GM19351 (cell line): ENCODE data around the gene CELF6.
"Not testable (repeated sequence)": the region's sequence is repeated elsewhere in the genome, so short reads cannot be mapped to it uniquely, and the experiment has no call there.

ENCODE experiments used
- ATAC-seq: cut with Tn5 transposase; IDR thresholded peaks from one replicate; pipeline ENCODE4 v1.9.1; 2021; ENCODE audit warnings: mild to moderate bottlenecking, moderate library complexity; ENCODE audit not compliant: unreplicated experiment

CELF6 gene

DNA sequence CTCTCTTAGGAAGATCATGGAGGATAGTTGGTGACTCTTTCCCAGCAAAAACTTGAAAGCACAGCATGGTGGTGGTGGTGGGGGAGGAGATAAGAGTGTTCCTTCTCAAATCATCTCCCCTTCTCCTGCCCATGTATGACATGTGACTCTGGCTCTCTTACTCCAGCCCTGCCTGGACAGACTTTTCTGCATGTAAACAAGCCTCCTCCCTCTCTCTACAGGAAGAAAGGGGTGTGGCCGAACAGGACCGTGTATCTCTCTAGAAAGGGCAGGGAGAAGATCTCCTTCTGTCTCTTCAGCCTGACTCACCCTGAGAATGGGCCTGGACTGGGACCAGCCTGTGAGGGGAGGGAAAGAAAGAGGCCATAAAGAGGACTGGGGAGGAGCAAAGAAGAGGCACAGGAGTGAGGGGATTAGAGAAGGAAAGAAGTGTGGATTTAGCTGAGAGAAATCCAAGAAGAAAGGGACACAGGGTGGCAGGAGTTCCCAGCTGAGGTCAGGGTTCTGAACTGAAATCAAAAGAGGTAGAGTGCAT lies 1.5 kb downstream of the CELF6 start:
- no peak for ATAC-seq

- ATAC-seq = no peak
Observed at GRCh38 chr15:72315706-72316370, 4.1 kb downstream of the CELF6 start.

GRCh38 chr15:72313881-72314280 lies 6.1 kb downstream of the CELF6 start:
- ATAC-seq = no peak

GRCh38 chr15:72313448-72313840 lies 6.5 kb downstream of the CELF6 start:
- ATAC-seq = no peak

DNA sequence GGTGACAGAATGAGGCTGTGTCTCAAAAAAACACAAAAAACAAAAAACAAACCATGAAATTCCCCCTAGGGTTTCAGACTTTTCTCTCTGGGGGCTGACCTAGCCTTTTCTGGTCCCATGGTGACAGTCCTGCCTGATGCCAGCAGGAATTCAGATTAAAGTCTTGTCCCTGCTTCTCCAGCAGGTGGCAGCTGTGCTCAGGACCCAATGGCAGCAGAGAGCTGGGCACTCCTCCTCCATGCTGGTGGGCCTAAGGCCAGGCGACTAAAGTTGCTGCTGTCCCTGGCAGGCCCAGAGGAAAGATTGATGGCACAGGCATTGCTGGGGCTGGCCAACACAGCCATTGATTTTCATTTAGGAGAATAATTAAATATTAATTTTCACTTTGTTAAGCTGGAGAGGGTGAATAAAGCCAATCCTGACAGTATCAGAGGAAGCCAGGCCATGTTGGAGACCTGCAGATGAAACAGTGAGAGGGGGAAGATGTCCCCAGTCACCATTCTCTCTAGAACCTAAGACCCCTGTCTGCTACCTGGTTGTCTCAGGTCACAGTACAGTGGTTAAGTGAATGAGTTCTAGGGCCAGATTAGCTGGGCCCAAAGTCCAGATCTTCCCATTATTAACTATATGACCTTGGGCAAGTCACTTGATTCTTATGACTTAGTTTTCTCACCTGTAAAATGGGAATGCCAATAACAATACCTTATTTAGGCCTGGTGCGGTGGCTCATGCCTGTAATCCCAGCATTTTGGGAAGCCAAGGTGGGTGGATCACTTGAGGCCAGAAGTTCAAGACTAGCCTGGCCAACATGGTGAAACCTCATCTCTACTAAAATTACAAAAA lies 7.1 kb downstream of the CELF6 start:
- peak; percentile 78 for ATAC-seq

DNA sequence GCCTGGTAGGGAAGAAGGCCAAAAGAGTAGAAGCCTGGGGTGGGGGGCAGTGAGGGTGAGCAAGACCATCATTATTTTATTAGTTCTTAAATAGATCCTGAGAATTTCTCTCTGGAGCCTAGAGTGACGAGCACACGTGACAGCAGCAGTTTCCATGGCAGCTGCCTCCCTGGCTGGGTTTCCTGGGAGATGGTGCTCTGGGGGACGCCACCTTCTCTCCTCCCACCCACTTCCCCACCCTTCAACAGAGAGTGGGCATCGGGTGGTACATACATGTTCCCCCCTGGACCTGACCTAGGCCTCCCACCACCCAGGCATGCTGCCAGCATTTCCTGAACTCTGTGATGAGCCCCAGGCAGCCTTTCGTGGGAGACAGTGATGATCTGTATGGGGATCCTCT lies 12.9 kb downstream of the CELF6 start:
- ATAC-seq = no peak

- ATAC-seq = no peak
Observed at GRCh38 chr15:72306211-72306785, 13.7 kb downstream of the CELF6 start.

GRCh38 chr15:72304596-72304995 lies 15.4 kb downstream of the CELF6 start:
- no peak for ATAC-seq

DNA sequence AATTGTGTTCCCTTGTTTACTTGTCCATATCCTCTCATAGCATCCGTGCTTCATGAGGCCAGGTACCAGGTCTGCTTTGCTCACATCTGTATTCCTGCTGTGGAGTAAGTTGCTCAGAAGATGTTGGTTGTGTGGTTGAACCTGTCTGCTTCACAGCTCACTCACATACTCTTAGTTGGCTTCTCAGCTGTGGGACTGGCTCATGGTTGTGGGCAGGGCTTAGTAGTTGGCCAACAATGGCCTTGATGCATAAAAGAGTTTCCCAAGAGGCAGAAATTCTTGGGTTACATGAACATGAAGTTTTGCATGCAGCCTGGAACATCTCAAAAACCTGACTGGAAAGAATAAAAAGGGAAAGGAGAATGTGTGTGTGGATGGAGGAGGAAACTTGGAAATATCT lies 17.0 kb downstream of the CELF6 start:
- ATAC-seq = no peak

DNA sequence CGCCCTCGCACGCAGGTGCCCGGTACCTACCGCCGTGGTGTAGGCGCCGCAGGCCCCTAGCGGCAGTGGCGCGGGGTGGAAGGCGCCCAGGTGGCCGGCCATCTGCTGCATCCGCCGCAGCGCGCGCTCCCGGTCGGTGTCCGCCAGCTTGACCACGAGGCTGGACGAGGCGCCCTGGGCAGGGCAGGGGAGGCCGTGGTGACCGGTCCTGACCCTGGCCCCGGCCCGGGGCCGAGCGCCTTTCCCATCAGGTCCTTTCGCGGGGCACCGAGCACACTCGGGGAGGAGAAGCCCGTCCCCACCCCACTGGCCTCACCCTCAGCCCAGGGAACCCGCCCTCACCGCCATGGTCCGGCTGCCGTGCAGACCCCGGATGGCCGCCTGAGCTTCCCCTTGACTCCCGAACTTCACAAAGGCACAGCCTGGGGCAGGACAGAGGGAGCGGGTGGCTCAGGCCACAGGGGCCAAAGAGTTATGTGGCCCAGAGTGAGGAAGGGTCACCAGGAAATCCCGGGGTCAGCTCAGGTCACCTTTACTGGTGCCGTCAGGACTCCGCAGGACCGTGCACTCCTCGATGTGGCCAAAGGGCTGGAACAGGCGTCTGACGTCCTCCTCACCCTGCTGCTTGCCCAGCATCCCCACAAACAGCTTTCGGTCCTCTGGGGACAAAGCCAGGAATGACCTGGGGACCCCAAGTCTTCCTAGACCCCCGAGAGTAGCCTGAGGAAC lies 30.2 kb downstream of the CELF6 start:
- no peak for ATAC-seq

GRCh38 chr15:72288796-72289596 lies 31.0 kb downstream of the CELF6 start:
- no peak for ATAC-seq

DNA sequence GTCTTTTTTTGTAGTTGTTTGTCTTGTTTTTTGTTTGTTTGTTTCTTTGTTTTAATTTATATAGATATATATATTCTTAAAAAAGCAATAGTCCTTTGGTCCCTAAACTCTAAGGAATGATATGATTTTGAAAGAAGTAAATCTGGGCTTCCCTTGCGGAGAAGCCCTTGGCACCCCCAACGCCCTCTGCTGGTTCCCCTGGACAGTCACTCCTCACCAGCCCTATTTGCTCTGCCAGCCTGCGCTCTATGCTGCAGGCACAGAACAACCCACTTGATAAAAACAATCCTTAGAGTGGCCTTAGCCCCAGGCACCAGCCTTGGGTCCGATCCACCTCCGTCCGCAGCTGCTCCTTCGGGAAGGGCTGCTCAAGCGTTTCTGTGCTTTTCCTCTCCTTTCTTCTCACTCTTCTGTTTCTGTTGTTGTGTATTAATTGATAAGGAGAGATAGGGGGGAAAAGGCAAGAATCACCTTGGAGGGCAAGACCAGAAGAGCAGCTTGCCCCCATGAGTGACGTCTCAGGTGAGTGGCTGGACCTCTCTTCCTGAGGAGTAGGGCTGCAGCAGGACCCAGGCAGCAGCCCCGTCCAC lies 33.9 kb downstream of the CELF6 start:
- no peak for ATAC-seq

- ATAC-seq = no peak
Observed at GRCh38 chr15:72285402-72285801, 34.6 kb downstream of the CELF6 start.

- no peak for ATAC-seq
Observed at GRCh38 chr15:72284781-72285180, 35.2 kb downstream of the CELF6 start.

DNA sequence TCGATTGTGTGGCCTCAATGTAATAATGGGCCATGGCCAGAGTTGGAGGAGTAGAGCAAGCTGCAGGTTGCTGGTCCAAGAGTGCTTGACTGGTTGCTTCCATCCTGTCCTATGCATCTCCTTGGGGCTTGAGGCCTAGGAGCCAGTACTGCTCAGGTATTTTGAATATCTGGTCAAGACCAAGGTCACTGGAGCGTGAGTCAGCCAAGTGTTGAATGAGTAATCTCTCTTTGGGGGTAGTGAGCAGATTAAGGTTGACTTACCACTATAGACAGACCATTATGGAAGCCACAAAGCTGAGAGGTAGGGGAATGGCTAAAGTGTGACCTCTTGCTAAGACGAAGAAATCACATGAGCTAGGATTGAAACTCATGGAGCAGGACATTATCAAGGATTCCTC lies 38.2 kb downstream of the CELF6 start:
- ATAC-seq = peak; percentile 49

- ATAC-seq = no peak
Observed at GRCh38 chr15:72280751-72281150, 39.2 kb downstream of the CELF6 start.

- no peak for ATAC-seq
Observed at GRCh38 chr15:72278737-72279136, 41.2 kb downstream of the CELF6 start.

GRCh38 chr15:72276326-72276700 lies 43.6 kb downstream of the CELF6 start:
- ATAC-seq = no peak

DNA sequence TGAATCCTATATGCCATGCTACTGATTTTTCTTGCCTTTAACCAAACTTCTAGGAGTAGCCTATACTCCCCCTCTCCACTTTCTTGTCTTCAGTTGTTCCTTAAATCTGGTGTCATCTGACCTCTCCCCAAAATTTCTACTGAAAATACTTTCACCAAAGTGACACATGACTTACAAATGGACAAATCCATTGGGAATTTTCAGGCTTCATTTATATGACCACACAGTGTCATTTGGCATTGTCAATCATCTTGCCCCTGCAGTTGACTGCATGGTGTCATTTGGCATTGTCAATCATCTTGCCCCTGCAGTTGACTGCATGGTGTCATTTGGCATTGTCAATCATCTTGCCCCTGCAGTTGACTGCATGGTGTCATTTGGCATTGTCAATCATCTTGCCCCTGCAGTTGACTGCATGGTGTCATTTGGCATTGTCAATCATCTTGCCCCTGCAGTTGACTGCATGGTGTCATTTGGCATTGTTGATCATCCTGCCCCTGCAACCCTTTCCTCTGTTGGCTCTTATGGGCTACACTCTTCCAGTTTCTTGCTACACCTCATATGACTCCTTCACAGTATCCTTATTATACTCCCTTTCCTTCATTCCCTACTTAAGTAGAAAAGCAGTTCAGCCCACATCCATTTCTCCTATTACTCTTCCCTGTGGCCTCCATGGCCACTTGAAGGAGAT lies 44.2 kb downstream of the CELF6 start:
- not testable (repeated sequence) for ATAC-seq

DNA sequence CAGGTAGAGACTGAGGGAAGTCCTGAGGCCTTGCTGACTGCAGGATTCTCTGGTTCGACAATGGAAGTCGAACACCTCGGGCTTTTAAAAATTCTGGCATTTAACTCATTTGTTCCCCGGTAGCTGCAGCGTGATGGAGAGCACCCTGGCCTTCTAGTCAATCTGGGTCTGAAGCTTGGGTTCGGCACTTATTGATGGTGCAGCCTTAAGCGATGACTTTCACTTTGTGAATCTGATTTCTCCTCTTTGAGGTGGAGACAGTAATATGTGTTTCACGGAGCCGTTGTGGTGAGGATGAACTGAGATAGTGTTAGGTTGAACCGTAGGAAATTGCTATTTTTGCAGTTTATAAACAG lies 47.0 kb downstream of the CELF6 start:
- no peak for ATAC-seq
